Muscle of arm (tissue), 12 donors: ENCODE results near the gene PPP6R3. TPM values are rescaled to one million over a fixed set of nuclear protein-coding genes. Genes with fewer than 3 reads are reported as not detected.
"Not testable (repeated sequence)": the region's sequence is repeated elsewhere in the genome, so short reads cannot be mapped to it uniquely, and the experiment has no call there.

ENCODE experiments used
- DNase-seq: peaks from one replicate; pipeline ENCODE4 v3.0.0-alpha.2; 2013
- polyA plus RNA-seq, 12 donors: library from polyadenylated mRNA; unstranded; fragments of 120-200 nt; gene quantifications; one replicate each; pipeline ENCODE4 v1.2.1, GENCODE V29; 2013; ENCODE audit not compliant: insufficient read length in 12 of 12

PPP6R3 gene
- polyA plus RNA-seq, 12 donors: 49.0 to 96.1 (median 68.0) TPM; not detected in 1

DNA sequence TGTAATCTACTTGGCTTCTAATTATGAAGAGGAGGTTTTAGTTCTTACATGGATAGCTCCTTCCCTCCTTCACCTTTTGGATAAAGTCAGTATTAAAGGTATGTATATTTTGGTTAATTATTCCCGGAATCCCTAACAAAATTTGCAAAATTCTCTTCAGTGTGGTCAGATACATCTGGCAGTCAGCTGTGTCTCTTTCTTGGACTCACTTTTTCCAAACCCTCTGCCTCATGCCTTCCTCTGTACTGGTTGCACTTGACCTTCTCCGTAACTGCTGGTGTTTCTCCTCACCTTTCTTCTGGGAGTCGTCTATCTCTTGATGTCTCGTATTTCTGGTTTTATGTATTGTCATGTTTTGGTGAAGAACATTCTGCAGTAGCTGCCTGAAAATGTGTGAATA is 62.5 kb downstream of the PPP6R3 start:
- no peak for DNase-seq

GRCh38 chr11:68523743-68524142 is 63.2 kb downstream of the PPP6R3 start:
- no peak for DNase-seq

- no peak for DNase-seq
Measured at GRCh38 chr11:68524213-68524612, 63.7 kb downstream of the PPP6R3 start.

DNA sequence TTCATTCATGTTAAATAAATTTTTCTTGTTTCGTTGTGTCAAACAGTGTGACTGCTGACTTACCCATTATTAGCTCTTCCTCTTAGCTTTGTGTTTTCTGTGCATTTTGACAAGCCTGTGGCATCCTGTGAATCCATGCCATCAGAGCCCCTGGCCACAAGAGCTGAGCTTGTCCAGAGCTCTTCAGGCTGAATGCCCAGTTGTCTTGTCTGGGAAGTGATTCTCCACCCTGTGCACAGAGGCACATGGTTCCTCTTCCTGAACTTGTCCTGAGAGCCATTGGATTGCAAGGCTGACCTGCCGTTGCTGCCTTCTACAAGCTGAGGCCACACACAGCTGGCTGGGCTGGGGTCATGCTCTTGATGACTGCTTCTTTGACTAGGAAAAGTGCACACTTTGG is 64.1 kb downstream of the PPP6R3 start:
- no peak for DNase-seq

DNA sequence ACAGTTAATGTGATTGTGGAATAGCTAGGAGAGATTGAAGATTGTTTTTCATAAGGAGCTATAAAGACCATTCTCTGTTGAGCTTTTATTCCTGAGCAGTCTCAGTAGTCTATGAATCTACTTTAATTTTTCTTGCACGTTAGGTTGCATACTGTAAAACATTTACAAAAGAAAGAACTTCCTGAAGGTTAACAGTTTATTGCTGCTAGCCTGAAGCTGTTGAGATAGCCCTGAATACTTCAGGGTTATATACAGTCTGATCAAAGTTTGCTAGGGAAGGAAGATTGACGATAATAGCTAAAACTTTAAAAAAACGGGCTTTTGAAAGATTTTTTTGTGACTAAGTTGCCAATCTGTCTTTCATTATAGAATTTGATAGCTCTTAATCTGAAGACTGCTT is 64.8 kb downstream of the PPP6R3 start:
- no peak for DNase-seq

GRCh38 chr11:68525930-68526329 is 65.4 kb downstream of the PPP6R3 start:
- no peak for DNase-seq

GRCh38 chr11:68527585-68527984 is 67.0 kb downstream of the PPP6R3 start:
- no peak for DNase-seq

DNA sequence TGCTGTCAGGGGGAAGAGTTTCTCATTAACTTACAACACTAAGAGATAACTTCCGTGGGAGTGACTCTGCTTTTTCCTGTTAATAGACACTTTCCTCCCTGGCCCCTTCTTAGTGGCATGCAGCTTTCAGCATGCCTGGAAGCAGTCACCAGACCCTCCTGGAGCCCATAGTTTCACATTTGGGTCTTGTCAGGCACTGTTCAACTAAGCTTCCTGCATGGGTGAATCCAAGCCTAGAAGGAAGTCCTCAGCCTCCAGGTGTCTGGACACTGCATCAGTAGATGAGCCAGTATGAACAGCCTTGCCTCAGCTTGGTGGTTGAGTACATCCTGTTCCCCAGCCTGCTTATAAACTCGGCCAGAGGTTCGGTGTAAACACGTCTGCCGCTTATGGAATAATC is 68.1 kb downstream of the PPP6R3 start:
- no peak for DNase-seq

DNA sequence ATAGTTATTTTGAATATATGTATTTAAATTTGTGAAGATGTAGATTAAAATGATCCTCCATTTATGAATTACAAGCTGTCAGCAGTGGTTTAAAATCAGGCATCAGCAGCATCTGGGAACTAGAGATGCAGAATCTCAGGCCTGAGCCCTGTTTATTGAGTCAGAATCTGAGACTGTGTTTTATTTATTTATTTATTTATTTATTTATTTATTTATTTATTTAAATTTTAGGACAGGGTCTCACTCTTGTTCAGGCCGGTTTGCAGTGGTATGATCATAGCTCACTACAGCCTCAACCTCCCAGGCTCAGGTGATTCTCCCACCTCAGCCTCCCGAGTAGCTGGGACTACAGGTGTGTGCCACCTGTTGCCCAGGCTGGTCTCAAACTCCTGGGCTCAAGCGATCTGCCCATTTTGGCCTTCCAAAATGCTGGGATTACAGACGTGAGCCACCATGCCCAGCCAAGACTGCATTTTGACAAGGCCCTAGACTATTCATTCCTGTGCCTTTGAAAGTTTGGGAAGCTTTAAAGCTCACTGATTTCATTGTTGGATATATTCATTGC is 70.7 kb downstream of the PPP6R3 start:
- DNase-seq: no peak

DNA sequence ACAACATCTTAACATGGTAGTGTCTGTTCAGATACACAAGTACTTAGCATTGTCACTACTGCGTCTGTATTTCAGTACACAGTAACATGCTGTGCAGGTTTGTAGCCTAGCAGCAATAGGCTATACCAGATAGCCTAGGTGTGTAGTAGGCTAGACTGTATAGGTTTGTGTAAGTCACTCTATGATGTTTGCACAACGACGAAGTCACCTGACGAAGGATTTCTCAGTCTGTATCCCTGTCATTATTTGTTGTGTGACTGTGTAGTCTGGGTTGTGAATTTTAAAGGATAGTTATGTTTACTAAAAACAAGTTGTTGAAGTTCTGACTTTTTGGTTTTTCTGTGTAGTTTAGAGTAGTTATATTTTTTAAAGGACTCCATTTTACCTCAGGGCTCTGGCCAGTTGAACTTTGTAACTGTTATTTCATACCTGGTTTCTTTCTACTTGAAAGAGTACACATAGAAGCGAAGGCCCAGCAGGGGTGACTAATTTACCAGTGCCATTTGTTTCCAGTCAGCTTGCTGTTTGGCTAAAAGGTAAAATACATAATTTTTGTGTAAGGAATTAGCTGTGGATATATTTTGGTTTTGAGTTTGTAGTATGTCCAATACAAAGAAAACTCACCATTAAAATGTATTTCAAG is 72.3 kb downstream of the PPP6R3 start:
- DNase-seq: no peak

DNA sequence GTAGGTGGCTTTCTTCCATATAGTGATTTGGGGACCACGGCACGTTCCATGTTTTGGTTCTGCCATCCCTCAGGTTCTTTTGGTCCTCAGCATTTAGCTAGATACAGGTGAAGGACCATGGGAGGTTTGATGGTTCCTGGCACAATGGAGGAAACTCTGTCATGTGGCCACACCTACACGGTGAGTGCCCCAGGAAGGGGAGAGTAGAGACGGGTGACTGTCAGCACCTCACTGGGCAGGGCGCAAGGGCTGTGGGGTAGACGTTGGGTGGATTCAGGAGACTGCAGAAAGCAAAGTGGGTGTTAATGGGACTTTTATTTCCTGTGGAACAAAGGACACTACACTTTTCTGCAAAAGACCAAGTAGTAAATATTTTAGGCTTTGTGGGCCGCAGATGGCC is 73.4 kb downstream of the PPP6R3 start:
- no peak for DNase-seq

- DNase-seq: no peak
Measured at GRCh38 chr11:68535098-68535497, 74.5 kb downstream of the PPP6R3 start.

DNA sequence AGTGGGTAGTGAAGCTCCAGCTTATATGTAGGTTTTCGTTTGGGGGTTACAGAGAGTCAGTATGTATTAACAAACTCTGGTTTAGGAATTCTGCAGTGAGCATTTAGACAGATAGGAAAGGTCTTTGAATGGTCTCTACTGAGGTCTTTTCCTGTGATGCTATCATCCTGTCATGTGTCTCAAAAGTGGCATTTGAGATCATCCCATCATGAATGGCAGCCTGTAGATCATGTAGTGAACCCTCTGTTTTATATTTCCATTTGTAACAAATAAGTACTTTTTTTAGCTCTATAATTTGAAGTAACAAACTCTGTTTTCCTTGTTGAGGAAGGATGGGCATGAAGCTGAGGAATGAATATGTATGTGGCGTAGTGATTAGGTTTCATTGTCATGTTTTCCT is 76.2 kb downstream of the PPP6R3 start:
- no peak for DNase-seq

- DNase-seq: no peak
Measured at GRCh38 chr11:68538025-68538424, 77.5 kb downstream of the PPP6R3 start.

GRCh38 chr11:68539395-68539794 is 78.8 kb downstream of the PPP6R3 start:
- no peak for DNase-seq

GRCh38 chr11:68540504-68540903 is 80.0 kb downstream of the PPP6R3 start:
- DNase-seq: not testable (repeated sequence)

GRCh38 chr11:68541116-68541515 is 80.6 kb downstream of the PPP6R3 start:
- no peak for DNase-seq

DNA sequence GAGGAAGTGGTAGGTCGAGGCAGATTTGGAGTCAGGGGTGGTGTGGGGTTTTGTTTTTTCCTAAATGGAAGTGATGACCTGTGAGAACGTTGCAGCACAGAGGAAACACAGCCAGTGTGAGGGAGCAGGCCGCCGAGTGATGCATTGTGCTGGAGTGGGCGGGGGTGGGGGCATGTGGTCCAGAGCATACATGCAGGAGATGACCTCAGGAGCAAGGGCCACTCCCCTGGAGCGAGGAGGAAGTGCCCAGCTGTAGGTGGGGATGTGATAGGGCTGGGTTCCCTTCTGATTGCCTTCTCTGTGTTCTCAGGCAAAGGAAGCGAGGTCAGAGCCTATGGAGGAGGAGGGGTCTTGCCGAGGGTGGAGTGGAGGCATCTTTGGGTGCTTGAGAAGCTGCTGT is 81.4 kb downstream of the PPP6R3 start:
- no peak for DNase-seq

DNA sequence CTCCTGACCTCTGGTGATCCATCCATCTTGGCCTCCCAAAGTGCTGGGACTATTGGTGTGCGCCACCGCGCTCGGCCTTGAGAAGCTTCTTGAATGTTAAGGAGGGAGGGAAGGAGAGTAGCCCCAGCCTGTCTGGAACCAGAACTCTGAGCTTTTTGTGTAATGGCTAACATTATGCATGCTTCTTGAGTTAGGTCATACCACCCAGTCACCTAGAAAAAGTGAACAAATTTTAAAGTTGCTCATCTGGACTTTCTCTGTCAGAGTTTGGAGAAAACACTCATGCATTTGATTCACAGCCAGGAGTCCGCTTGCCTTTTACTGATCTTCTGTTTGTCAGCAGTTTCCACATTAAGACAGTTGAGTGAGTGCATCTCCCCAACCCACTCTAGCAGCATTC is 82.1 kb downstream of the PPP6R3 start:
- DNase-seq: peak; percentile 35

DNA sequence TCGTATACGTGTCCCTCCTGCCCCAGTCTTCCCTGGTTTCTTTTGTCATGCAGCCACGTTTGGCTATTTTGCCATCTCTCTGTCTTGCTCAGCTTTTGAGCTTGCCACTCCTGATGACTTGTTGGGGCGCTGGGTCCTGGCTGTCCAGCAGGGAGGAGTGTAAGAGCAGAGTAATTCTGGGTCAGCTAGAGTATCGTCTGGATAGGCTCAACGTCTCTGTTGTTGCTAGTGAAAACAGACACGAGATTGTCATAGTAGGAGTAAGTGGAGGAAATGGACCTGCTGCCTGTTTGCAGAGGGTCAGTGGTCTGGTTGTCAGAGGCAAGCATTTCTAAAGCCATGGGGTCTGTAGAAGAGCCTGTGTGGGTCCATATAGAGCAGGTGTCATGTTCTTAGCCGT is 83.0 kb downstream of the PPP6R3 start:
- DNase-seq: no peak

DNA sequence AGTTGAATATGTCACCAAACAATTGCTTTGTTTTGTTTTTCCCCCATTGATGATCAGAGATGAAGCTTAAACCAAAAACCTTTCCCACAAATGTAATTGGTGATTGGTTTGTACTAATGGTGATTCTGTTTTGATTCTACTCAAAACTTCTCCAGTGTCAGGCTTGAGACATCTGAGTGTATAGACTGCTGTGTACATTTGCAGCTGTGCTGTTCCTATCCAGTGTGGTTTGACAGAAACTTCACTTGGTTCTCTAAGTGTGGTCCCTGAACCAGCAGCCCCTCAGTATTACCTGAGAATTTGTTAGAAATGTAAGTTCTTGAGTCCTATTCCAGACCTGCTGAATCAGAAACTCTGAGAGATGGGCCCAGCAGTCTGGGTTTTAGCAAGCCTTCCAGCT is 84.8 kb downstream of the PPP6R3 start:
- no peak for DNase-seq

- DNase-seq: no peak
Measured at GRCh38 chr11:68545796-68546195, 85.2 kb downstream of the PPP6R3 start.

DNA sequence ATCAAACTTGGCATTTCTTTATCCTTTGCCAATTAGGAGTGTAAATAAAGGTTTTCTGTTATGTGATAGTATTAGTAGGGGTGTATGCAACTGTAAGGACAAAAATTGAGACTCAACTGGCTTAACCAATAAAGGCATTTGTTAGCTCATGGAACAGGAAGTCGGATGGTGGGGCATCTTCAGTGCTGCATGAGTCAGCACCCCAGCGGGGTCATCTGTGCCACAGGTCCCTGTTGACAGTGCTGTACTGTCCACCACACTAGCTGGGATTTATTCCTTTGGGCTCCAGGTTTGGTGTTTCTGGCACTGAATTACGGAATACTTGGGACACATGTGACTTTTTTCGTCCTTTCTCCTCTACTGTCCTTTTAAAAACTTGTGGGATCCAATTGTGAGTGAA is 86.0 kb downstream of the PPP6R3 start:
- DNase-seq: no peak

GRCh38 chr11:68549789-68550484 is 89.4 kb downstream of the PPP6R3 start:
- no peak for DNase-seq
